Retinal pigment epithelial cell (primary cell): Measurements from ENCODE around the gene CHAT.

Experiments
- DNase-seq: peaks from one replicate; pipeline ENCODE4 v3.0.0-alpha.2; 2010; ENCODE audit warnings: low read depth
- H3K4me3 ChIP-seq: 2 replicates; pipeline ENCODE4 v1.5.1; 2011; ENCODE audit warnings: mild to moderate bottlenecking, low read length, control low read depth, moderate library complexity
- TF ChIP-seq, protein P1 (sequence below): conservative IDR thresholded peaks from 2 replicates; pipeline ENCODE4 v1.5.1; 2011; ENCODE audit warnings: low read depth, low read length, control low read depth, inconsistent platforms

The CHAT gene

DNA sequence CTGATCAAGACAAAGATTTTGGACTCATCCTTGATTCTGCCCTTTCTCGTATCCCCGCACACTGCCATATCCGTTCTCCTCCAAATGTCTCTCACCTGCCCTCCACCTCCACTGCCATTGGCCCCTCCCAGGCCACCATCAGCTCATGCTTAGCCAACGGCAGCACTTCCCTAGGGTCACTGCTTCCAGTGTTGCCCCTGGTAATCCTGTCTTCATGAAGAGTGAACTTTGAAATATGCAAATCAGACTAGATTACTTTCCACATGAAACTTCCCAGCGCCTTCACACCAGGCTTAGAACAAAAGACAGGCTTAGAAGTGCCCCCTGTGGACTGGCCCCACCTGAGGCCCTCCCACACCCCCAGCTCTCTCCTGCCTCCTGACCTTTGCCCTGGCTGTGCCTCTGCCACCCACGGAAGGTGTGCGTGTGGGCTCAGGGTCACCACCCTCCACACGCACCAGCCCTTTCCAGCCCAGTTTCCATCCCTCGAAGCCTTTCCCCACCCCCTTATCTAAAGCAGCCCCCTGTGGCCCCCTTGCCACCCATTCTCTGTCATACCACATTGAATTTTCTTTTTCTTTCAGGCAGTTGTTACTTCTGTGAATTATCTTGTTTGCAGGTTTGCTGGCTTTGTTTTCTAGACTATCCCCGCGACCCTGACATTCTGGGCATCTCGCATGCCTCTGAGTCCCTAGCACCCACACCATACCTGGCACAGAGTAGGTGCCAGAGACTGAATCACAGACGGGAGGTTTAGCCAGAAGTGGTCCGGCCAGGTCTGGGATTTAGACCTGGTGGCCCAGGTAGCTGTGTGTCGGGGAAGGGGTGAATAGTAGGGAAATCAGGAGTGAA lies 38.8 kb downstream of the CHAT start:
- H3K4me3 ChIP-seq: no peak overlapping the region
- TF ChIP-seq, protein P1, sequence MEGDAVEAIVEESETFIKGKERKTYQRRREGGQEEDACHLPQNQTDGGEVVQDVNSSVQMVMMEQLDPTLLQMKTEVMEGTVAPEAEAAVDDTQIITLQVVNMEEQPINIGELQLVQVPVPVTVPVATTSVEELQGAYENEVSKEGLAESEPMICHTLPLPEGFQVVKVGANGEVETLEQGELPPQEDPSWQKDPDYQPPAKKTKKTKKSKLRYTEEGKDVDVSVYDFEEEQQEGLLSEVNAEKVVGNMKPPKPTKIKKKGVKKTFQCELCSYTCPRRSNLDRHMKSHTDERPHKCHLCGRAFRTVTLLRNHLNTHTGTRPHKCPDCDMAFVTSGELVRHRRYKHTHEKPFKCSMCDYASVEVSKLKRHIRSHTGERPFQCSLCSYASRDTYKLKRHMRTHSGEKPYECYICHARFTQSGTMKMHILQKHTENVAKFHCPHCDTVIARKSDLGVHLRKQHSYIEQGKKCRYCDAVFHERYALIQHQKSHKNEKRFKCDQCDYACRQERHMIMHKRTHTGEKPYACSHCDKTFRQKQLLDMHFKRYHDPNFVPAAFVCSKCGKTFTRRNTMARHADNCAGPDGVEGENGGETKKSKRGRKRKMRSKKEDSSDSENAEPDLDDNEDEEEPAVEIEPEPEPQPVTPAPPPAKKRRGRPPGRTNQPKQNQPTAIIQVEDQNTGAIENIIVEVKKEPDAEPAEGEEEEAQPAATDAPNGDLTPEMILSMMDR: no peak
- DNase-seq: no peak

DNA sequence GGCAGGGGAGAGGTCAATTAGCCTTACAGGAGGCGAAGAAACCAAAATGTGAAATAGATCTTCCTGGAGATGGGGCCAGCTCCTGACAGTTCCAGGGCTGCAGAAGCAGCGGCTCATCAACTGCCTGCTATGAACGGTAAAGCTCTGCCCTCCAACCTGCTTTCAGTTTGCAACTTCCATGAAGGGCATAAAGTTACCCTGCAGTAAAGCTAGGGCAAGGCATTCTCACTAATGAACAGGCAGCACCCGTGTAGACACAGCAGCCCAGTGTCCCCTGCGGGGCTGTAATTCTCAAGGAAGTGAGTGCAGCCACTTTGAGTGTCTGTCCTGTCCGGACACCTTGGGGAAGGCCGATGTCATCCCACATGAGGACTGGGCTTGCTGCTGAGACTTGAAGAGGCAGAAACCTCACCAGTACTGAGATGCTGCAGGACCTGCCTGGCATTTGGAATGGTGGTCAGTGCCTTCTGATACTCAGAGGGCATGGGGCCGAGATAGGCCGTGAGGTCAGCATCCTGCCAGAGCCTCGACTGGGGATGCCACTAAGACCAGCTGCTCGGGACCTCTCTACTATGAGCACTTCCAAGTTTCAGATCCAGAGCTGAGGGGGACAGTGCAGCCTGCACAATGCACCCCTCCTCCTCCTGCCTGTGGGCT lies 39.6 kb downstream of the CHAT start:
- TF ChIP-seq, protein P1: no peak
- DNase-seq: no peak
- H3K4me3 ChIP-seq: no peak overlapping the region

DNA sequence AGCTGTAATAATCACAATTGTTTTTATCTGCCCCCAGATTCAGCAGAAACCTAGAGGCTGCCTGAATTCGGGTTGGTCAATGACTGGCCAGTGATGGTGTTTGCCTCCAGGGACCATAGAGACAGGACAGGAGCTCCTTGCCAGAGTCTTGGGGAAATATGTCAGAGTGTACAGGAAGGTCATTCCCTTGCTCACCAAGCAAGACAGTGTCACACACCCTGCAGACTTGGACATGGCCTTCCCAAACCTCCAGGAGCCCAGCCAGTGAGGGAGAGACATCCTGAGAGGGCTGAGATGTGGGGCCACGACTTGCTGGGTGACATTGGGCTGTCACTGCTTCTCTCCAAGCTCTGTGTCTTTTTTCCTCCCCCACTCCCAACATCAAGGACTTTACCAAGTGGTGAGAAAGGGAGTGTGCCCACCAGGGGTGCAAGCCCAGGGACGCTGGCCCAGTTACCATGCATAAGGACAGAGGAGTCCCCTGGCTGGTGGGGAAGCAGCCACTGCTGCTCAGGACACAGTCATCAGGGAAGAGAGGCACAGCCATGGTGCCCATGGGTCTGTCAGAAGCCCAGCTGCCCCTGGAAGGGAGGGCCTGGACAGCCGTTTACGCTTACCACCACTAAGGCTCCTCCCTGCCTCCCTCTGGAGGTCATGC lies 40.3 kb downstream of the CHAT start:
- no peak overlapping the region for H3K4me3 ChIP-seq
- DNase-seq: no peak
- TF ChIP-seq, protein P1: no peak

DNA sequence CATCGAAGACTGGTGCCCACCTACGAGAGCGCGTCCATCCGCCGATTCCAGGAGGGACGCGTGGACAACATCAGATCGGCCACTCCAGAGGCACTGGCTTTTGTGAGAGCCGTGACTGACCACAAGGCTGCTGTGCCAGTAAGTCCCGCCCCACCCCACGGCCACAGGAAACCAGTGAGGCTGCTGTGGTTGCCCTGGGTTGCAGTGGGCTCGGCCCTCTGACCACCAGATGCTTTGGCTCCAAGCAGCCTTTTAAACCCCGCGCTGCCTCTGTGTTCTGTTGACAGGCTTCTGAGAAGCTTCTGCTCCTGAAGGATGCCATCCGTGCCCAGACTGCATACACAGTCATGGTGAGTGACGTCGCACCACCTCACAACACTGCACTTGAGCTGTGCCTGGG lies 41.3 kb downstream of the CHAT start:
- no peak overlapping the region for H3K4me3 ChIP-seq
- DNase-seq: no peak
- TF ChIP-seq, protein P1: no peak

DNA sequence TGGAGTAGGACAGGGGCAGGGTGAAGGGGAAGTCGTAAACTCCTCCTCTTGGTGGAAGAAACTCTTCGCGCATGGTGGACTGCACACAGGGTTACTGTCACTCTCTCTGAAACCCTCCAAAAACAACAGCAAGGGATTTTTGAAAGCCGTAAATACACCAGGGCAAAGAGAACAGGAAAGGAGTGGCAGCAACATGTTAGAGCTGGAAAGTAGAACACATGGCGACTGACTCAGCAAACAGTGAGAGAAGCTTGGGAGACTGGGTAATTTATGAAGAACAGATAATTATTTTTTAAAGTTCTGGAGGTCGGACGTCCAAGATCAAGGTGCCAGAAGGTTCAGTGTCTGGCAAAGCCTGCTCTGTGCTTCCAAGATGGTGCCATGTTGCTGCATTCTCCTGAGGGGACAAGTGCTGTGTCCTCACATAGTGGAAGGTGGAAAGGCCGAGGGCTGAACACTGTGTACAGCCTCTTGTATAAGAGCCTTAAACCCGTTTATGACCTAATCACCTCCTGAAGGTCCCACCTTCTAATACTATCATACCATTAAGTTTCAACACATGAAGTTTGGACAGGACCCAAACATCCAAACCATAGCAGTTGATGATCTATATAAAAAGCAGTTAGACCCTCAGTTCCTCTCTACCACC lies 43.1 kb downstream of the CHAT start:
- no peak overlapping the region for H3K4me3 ChIP-seq
- TF ChIP-seq, protein P1: no peak
- no peak for DNase-seq

DNA sequence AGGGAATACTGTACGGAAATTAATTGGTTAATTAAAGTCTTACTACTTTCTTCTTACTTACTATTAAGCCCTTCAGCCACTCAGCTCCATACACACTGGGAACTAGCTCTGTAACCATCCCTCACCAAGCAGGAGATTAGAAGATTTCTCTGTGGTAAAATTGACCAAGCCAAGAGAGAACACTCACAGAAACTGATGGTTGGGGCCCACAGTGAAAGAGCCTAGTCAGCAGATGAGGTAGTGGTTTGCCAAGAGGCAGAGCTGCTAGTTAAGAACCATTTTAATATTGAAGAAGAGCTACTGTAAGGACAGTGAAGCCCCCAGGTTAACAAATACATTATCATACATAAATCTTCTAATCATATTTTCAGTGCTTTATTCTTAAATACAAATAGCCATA lies 43.8 kb downstream of the CHAT start:
- H3K4me3 ChIP-seq: no peak overlapping the region
- no peak for DNase-seq
- TF ChIP-seq, protein P1: no peak
